ENCODE data around the gene NLRP11. TPM values are rescaled to one million over a fixed set of nuclear protein-coding genes. Genes with fewer than 3 reads are reported as not detected.
"Not testable (repeated sequence)": the region's sequence is repeated elsewhere in the genome, so short reads cannot be mapped to it uniquely, and the experiment has no call there.

The NLRP11 gene
- total and polyA plus RNA-seq, 2 donors (not counting 1 experiment from before 2014, with no cell fraction given), result under 0.01 TPM; not detected in 1

DNA sequence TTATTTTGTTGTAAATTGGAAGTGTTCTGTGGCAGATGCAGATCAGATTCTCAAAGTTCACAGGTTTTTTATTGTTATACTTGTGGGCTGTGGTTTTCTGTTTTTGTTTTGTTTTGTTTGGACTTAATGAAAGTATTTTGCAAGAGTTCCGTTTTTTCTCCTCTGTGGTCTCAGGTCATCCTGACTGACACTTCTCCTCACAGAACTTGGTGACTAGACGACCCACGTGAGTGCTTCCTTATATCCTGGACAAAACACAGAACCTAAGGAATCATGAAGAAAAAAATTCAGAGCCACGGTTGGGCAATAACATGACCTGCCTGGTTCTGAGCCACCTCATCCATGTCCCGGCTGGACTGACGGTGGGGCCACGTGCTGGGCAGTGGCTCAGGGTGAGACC is 65.3 kb downstream of the NLRP11 start:
- TF ChIP-seq, protein P1, sequence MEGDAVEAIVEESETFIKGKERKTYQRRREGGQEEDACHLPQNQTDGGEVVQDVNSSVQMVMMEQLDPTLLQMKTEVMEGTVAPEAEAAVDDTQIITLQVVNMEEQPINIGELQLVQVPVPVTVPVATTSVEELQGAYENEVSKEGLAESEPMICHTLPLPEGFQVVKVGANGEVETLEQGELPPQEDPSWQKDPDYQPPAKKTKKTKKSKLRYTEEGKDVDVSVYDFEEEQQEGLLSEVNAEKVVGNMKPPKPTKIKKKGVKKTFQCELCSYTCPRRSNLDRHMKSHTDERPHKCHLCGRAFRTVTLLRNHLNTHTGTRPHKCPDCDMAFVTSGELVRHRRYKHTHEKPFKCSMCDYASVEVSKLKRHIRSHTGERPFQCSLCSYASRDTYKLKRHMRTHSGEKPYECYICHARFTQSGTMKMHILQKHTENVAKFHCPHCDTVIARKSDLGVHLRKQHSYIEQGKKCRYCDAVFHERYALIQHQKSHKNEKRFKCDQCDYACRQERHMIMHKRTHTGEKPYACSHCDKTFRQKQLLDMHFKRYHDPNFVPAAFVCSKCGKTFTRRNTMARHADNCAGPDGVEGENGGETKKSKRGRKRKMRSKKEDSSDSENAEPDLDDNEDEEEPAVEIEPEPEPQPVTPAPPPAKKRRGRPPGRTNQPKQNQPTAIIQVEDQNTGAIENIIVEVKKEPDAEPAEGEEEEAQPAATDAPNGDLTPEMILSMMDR (conservative IDR thresholded peaks at IDR 0.05 in 1 of 2, IDR thresholded peaks at IDR 0.05 in 1 of 2; ENCODE audit: low read depth in 1 of 2, low read length in 2 of 2), result no peak
- no peak for TF ChIP-seq EZH2 (IDR thresholded peaks at IDR 0.05; ENCODE audit: low read length, missing control alignments)

GRCh38 chr19:55758797-55759196 is 73.0 kb downstream of the NLRP11 start, which contains the start of gene RFPL4A:
Gene RFPL4A, plus strand, starts transcription at chr19:55759097. Its CDS starts 2,704 bp downstream, at chr19:55761801.
- not testable (repeated sequence) for H3K4me2 ChIP-seq (ENCODE audit: extremely low read depth, insufficient read depth, low read length); H4K20me1 ChIP-seq (ENCODE audit: control insufficient read depth, extremely low read depth, insufficient read depth, low read length); DNase-seq (ENCODE audit: low read depth in 2 of 2); H3K9me3 ChIP-seq (ENCODE audit: control insufficient read depth, insufficient read depth, low read depth, low read length); H3K4me3 ChIP-seq (replicated peaks in 1 of 4; ENCODE audit: control extremely low read depth in 1 of 4, insufficient read depth in 1 of 4, low read depth in 3 of 4, low read length in 4 of 4); H3K79me2 ChIP-seq (ENCODE audit: control insufficient read depth, insufficient read depth, low read length); H3K27ac ChIP-seq (ENCODE audit: insufficient read depth, low read length); H3K4me1 ChIP-seq (ENCODE audit: control insufficient read depth, extremely low read depth, insufficient read depth, low read length); H3K36me3 ChIP-seq (ENCODE audit: control insufficient read depth, insufficient read depth, low read length); H3K27me3 ChIP-seq (ENCODE audit: control insufficient read depth, insufficient read depth, low read length); H3K9ac ChIP-seq (ENCODE audit: insufficient read depth, low read length); H2AFZ ChIP-seq (ENCODE audit: low read length)

More for the DNA sequence above, 65.3 kb downstream of the NLRP11 start:
- no peak overlapping the region for H3K4me2 ChIP-seq (ENCODE audit: extremely low read depth, insufficient read depth, low read length)
- H2AFZ ChIP-seq (ENCODE audit: low read length), result no peak overlapping the region
- no peak for DNase-seq (ENCODE audit: low read depth in 2 of 2)
- H3K36me3 ChIP-seq (ENCODE audit: control insufficient read depth, insufficient read depth, low read length), result no peaks in the 10 kb centered on the region
- H4K20me1 ChIP-seq (ENCODE audit: control insufficient read depth, extremely low read depth, insufficient read depth, low read length), result no peaks in the 10 kb centered on the region
- no peaks in the 10 kb centered on the region for H3K4me1 ChIP-seq (ENCODE audit: control insufficient read depth, extremely low read depth, insufficient read depth, low read length)
- H3K79me2 ChIP-seq (ENCODE audit: control insufficient read depth, insufficient read depth, low read length), result no peaks in the 10 kb centered on the region
- no peaks in the 10 kb centered on the region for H3K27me3 ChIP-seq (ENCODE audit: control insufficient read depth, insufficient read depth, low read length)
- H3K27ac ChIP-seq (ENCODE audit: insufficient read depth, low read length), result no peak overlapping the region
- H3K4me3 ChIP-seq (replicated peaks in 1 of 4; ENCODE audit: control extremely low read depth in 1 of 4, insufficient read depth in 1 of 4, low read depth in 3 of 4, low read length in 4 of 4), result no peak overlapping the region
- no peaks in the 10 kb centered on the region for H3K9me3 ChIP-seq (ENCODE audit: control insufficient read depth, insufficient read depth, low read depth, low read length)
- H3K9ac ChIP-seq (ENCODE audit: insufficient read depth, low read length), result no peak overlapping the region

DNA sequence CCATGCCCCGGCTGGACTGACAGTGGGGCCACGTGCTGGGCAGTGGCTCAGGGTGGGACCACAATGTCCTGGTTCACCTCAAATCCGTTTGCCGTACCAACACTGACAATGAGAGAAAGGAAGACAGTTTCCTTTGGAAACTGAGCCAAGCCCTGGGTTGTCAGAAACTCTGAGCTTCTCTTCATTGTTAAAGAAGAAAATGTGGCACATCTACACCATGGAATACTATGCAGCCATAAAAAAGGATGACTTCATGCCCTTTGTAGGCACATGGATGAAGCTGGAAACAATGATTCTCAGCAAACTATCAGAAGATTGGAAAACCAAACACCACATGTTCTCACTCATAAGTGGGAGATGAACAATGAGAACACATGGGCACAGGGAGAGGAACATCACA is 75.0 kb downstream of the NLRP11 start:
- H3K36me3 ChIP-seq (ENCODE audit: control insufficient read depth, insufficient read depth, low read length); H3K4me2 ChIP-seq (ENCODE audit: extremely low read depth, insufficient read depth, low read length); H4K20me1 ChIP-seq (ENCODE audit: control insufficient read depth, extremely low read depth, insufficient read depth, low read length); DNase-seq (ENCODE audit: low read depth in 2 of 2); H2AFZ ChIP-seq (ENCODE audit: low read length); H3K4me1 ChIP-seq (ENCODE audit: control insufficient read depth, extremely low read depth, insufficient read depth, low read length); H3K4me3 ChIP-seq (replicated peaks in 1 of 4; ENCODE audit: control extremely low read depth in 1 of 4, insufficient read depth in 1 of 4, low read depth in 3 of 4, low read length in 4 of 4); H3K9me3 ChIP-seq (ENCODE audit: control insufficient read depth, insufficient read depth, low read depth, low read length); H3K27me3 ChIP-seq (ENCODE audit: control insufficient read depth, insufficient read depth, low read length); H3K9ac ChIP-seq (ENCODE audit: insufficient read depth, low read length); H3K27ac ChIP-seq (ENCODE audit: insufficient read depth, low read length); H3K79me2 ChIP-seq (ENCODE audit: control insufficient read depth, insufficient read depth, low read length): not testable (repeated sequence)

- Histone ChIP-seq H2AFZ (ENCODE audit: low read length) (no peak overlapping the region), H3K36me3 (ENCODE audit: control insufficient read depth, insufficient read depth, low read length) (no peaks in the 10 kb centered on the region), H3K79me2 (ENCODE audit: control insufficient read depth, insufficient read depth, low read length) (no peaks in the 10 kb centered on the region), H3K4me1 (ENCODE audit: control insufficient read depth, extremely low read depth, insufficient read depth, low read length) (no peaks in the 10 kb centered on the region), H4K20me1 (ENCODE audit: control insufficient read depth, extremely low read depth, insufficient read depth, low read length) (no peaks in the 10 kb centered on the region), H3K9me3 (ENCODE audit: control insufficient read depth, insufficient read depth, low read depth, low read length) (no peaks in the 10 kb centered on the region), H3K27me3 (ENCODE audit: control insufficient read depth, insufficient read depth, low read length) (no peaks in the 10 kb centered on the region), H3K4me3 (replicated peaks in 1 of 4; ENCODE audit: control extremely low read depth in 1 of 4, insufficient read depth in 1 of 4, low read depth in 3 of 4, low read length in 4 of 4) (no peak overlapping the region), H3K4me2 (ENCODE audit: extremely low read depth, insufficient read depth, low read length) (no peak overlapping the region), H3K9ac (ENCODE audit: insufficient read depth, low read length) (no peak overlapping the region), H3K27ac (ENCODE audit: insufficient read depth, low read length) (no peak overlapping the region)
- TF ChIP-seq, protein P1 (conservative IDR thresholded peaks at IDR 0.05 in 1 of 2, IDR thresholded peaks at IDR 0.05 in 1 of 2; ENCODE audit: low read depth in 1 of 2, low read length in 2 of 2), result no peak
- TF ChIP-seq EZH2 (IDR thresholded peaks at IDR 0.05; ENCODE audit: low read length, missing control alignments), result no peak
- DNase-seq (ENCODE audit: low read depth in 2 of 2), result no peak
Observed at GRCh38 chr19:55753401-55753800, 78.4 kb downstream of the NLRP11 start.

All from fibroblast of lung (primary cell).